LNCAP (cell line): ENCODE data around the gene BDKRB2.

ENCODE experiments used
- CTCF ChIP-seq: fragments of 450-650 bp; IDR thresholded peaks from 2 replicates; pipeline ENCODE4 v1.5.1; 2017; ENCODE audit warnings: mild to moderate bottlenecking

BDKRB2 gene

DNA sequence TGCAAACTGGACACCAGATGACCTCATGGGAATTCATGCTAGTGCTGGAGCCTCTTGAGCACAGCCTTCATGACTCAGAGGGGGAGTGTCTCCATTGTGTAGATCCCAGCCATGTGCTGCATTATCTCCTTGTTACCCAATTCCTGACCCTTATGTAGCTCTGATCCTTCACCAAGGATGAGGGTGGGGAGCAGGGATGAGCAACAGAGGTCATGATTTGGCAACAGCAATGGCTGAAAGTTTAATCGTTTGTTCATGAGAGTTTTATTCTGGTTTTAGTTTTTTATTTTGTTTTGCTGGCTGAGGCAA lies 41.9 kb downstream of the BDKRB2 start:
- TF ChIP-seq CTCF = no peak

GRCh38 chr14:96247031-96247430 lies 42.4 kb downstream of the BDKRB2 start:
- TF ChIP-seq CTCF = no peak

GRCh38 chr14:96249029-96249428 lies 44.4 kb downstream of the BDKRB2 start:
- no peak for TF ChIP-seq CTCF

GRCh38 chr14:96250485-96250884 lies 45.8 kb downstream of the BDKRB2 start:
- no peak for TF ChIP-seq CTCF

GRCh38 chr14:96251656-96252155 lies 47.1 kb downstream of the BDKRB2 start:
- TF ChIP-seq CTCF = no peak

DNA sequence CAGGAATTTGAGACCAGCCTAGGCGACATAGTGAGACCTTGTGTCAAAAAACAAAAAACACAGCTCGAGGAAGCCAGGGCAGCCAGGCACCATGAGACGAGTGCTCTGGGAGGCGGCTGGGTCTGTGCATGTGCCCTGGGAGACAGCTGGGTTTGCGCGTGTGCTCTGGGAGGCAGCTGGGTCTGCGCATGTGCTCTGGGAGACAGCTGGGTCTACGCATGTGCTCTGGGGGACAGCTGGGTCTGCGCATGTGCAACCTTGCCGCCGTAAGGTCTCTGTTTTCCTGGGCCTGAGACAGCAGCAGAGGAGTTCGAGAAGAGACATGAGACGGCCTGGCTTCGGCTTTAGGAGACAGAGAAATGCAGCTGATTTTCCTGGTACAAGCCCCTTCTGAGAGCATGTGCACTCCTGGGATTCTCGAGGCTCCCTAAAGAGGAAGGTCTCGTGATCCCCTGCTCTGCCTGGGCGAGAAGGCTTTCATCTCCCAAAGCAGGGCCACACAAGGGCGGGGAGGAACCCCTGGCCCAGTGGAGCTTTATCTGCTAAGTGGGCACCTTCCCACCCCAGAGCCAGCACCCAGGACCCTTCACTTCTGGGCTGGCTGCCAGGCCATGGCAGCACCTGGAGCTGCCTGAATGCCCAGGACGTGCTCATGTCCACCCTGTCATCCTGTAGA lies 47.8 kb downstream of the BDKRB2 start:
- TF ChIP-seq CTCF = no peak

DNA sequence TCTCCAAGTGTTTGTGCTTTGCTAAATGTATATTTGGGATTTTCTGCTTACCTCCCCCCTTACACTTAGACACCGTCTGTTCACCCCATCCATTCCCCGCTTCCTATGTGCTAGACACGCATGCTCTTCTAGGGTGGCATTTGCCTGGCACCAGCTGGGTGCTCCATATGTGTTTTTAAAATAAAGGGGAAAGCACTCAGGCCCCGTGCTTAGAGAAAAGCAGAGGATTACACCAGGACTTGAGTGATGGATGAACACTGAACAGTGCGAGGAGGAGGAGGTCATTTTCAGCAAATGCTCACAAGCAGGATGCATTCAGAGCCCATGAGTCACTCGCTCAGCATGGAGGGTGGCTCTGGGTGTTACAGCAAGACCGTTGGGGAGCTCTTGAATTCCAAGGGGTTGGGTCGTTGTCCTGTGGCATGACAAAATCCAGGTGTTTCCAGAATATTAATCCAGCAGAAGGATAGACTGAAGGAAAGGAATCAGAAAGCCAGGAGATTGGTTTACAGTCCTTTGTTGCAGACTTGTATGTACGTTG lies 48.4 kb downstream of the BDKRB2 start:
- TF ChIP-seq CTCF = no peak

DNA sequence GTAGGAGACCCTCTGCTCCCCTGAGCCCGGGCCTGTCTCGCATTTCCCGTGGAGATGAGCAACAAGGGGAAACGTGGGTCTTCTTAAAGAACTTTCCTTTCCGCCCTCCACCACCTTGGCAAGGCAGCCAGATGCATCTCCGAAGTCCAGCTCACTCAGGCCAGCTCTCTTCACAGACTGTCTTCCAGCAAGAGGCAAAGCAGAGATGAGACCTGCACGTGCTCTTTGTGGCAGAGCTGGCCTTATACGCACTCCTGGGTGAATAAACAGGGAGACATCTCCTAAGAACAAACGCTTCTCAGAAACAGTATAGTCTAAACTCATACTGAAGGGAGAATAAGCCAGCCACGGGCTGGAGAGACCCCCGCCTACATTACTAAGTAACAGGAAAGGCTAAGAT lies 50.0 kb downstream of the BDKRB2 start:
- TF ChIP-seq CTCF = no peak
